Measurements from ENCODE around the gene PPP6R2.

DNA sequence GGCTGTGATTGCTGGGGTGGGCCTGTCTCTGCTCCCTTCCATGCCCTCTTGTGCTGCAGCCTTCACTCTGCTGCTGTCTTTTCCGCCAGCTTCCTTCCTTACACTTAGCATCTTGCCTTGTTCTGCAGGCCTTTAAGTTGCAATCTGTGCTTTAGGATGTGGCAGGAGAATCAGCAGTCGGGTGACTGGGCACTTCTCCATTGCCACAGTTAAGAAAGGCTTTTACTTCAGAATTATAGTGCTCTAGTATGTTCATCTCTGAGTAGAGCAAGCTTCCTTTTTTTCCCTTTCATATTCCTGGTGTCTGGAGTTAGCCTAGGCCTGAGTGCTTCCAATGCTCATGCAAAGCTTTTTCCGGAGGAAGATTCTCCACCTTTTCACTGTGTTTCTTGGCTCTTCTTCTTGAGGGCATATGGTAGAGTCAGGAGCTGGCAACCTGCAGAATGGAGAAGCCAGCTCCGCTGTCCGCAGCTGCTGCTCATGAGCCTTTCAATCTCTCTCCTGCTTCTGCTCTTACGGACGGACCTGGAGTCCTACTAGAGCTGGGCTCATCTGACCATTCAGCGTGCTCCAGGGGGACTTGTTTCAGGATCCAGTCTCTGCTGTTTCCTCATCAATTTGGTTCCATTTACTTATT, 20.2 kb downstream of the PPP6R2 start:
- TF ChIP-seq GABPA (IDR thresholded peaks at IDR 0.05; ENCODE audit: borderline replicate concordance, insufficient read depth, low read length) = no peak
- TF ChIP-seq POLR2A (IDR thresholded peaks at IDR 0.05; ENCODE audit: control extremely low read depth in 1 of 2, low read depth in 2 of 2, low read length in 2 of 2) = no peak
- TF ChIP-seq CEBPB (IDR thresholded peaks at IDR 0.05; ENCODE audit: low read depth, low read length) = no peak
- TF ChIP-seq, protein P1, sequence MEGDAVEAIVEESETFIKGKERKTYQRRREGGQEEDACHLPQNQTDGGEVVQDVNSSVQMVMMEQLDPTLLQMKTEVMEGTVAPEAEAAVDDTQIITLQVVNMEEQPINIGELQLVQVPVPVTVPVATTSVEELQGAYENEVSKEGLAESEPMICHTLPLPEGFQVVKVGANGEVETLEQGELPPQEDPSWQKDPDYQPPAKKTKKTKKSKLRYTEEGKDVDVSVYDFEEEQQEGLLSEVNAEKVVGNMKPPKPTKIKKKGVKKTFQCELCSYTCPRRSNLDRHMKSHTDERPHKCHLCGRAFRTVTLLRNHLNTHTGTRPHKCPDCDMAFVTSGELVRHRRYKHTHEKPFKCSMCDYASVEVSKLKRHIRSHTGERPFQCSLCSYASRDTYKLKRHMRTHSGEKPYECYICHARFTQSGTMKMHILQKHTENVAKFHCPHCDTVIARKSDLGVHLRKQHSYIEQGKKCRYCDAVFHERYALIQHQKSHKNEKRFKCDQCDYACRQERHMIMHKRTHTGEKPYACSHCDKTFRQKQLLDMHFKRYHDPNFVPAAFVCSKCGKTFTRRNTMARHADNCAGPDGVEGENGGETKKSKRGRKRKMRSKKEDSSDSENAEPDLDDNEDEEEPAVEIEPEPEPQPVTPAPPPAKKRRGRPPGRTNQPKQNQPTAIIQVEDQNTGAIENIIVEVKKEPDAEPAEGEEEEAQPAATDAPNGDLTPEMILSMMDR (IDR thresholded peaks at IDR 0.05; ENCODE audit: control extremely low read depth in 1 of 3, insufficient read depth in 1 of 3, low read depth in 1 of 3, low read length in 3 of 3) = no peak
- TF ChIP-seq HDAC6 (IDR thresholded peaks at IDR 0.05; ENCODE audit: low read depth, low read length) = no peak
- no peak for TF ChIP-seq GTF2F1 (IDR thresholded peaks at IDR 0.05; ENCODE audit: borderline replicate concordance, low read depth, low read length)
- no peak for TF ChIP-seq CBX8 (IDR thresholded peaks at IDR 0.05; ENCODE audit: borderline replicate concordance, low read depth, low read length)
- TF ChIP-seq, protein P2, sequence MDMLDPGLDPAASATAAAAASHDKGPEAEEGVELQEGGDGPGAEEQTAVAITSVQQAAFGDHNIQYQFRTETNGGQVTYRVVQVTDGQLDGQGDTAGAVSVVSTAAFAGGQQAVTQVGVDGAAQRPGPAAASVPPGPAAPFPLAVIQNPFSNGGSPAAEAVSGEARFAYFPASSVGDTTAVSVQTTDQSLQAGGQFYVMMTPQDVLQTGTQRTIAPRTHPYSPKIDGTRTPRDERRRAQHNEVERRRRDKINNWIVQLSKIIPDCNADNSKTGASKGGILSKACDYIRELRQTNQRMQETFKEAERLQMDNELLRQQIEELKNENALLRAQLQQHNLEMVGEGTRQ (IDR thresholded peaks at IDR 0.05; ENCODE audit: low read length) = no peak
- TF ChIP-seq HDAC2 (IDR thresholded peaks at IDR 0.05; ENCODE audit: borderline replicate concordance in 1 of 2, low read depth in 2 of 2, low read length in 2 of 2) = no peak
- TF ChIP-seq RXRA (IDR thresholded peaks at IDR 0.05; ENCODE audit: insufficient read depth, low read depth, low read length) = no peak
